Natural killer cell treated with Interleukin-12 subunit alpha and Interleukin-12 subunit beta and Interleukin-15 and Interleukin-18, amount 100 ng/mL, for 72 hours (primary cell): ENCODE results near the gene CAMK1D. TPM values are rescaled to one million over a fixed set of nuclear protein-coding genes. Genes with fewer than 3 reads are reported as not detected.

Source experiments
- ATAC-seq, 2 donors: fragments of 150-1000 bp; cut with Tn5 transposase in 1 of 2; sonication (Bioruptor Pico), chemical (Tn5 transposase) in 1 of 2; 2 replicates each; pipeline ENCODE4 v1.10.0; 2021
- DNase-seq: peaks from one replicate; pipeline ENCODE4 v3.0.0; 2022; ENCODE audit warnings: low spot score
- H3K27ac Mint-ChIP-seq, 2 donors: 1 replicate in 1 of 2; 2 replicates in 1 of 2; pipeline ENCODE4 v1.8.0; 2022; ENCODE audit warnings: mixed read lengths in 2 of 2, mild to moderate bottlenecking in 1 of 2, moderate library complexity in 1 of 2
- H3K27me3 Mint-ChIP-seq, 2 donors: 1 replicate in 1 of 2; 2 replicates in 1 of 2; pipeline ENCODE4 v1.8.0; 2022; ENCODE audit warnings: mixed read lengths in 2 of 2
- H3K36me3 Mint-ChIP-seq: one replicate; pipeline ENCODE4 v1.8.0; 2022; ENCODE audit warnings: mixed read lengths
- H3K4me1 Mint-ChIP-seq, 2 donors: 1 replicate in 1 of 2; 2 replicates in 1 of 2; pipeline ENCODE4 v1.8.0; 2022; ENCODE audit warnings: low read depth in 2 of 2, mixed read lengths in 2 of 2, mild to moderate bottlenecking in 1 of 2
- H3K4me3 Mint-ChIP-seq: one replicate; pipeline ENCODE4 v1.8.0; 2022; ENCODE audit warnings: mixed read lengths
- H3K9me3 Mint-ChIP-seq: 2 replicates; pipeline ENCODE4 v1.8.0; 2022; ENCODE audit warnings: mixed read lengths
- total RNA-seq, 2 donors: library from RNA; stranded (reverse); gene quantifications; one replicate each; pipeline ENCODE4 v1.2.3, GENCODE V29; 2022

The CAMK1D gene
- total RNA-seq, 2 donors from 2014 or later = 16.3 to 36.9 TPM

DNA sequence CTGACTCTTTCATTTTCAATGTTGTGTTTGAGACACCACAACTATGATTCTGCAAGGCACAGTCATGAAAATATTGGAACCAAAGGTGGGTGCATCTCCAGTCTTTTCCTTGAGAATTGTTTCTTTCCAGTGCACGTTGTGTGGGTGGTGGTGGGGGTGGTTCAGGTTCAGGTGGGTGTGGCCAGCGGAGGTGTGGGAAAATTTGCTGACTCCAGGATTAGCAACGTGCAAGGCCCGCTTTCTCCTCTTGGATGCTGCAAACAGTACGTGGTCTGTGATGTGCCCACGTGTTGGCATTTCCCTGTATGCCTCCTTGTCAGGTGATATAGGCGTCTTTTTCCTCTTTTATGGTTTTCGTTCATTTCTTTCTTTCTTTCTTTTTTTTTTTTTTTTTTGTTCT lies 59.1 kb downstream of the CAMK1D start:
- no peak overlapping the region for H3K4me3 Mint-ChIP-seq
- DNase-seq = no peak
- ATAC-seq = no peak
- H3K27ac Mint-ChIP-seq = no peak overlapping the region
- peaks cover 3% of the 10 kb centered on the region for H3K9me3 Mint-ChIP-seq
- H3K4me1 Mint-ChIP-seq = peaks cover 34 to 37% of the 10 kb centered on the region in 2 donors
- peaks cover 5% of the 10 kb centered on the region for H3K36me3 Mint-ChIP-seq
- H3K27me3 Mint-ChIP-seq = no peaks in the 10 kb centered on the region

GRCh38 chr10:12409161-12409560 lies 59.8 kb downstream of the CAMK1D start:
- Mint-ChIP-seq H3K4me1 (peaks cover 36 to 38% of the 10 kb centered on the region in 2 donors), H3K9me3 (peaks cover 4% of the 10 kb centered on the region), H3K36me3 (peaks cover 7% of the 10 kb centered on the region), H3K27ac (no peak overlapping the region), H3K4me3 (no peak overlapping the region), H3K27me3 (no peaks in the 10 kb centered on the region)
- ATAC-seq (no peak), DNase-seq (no peak)

DNA sequence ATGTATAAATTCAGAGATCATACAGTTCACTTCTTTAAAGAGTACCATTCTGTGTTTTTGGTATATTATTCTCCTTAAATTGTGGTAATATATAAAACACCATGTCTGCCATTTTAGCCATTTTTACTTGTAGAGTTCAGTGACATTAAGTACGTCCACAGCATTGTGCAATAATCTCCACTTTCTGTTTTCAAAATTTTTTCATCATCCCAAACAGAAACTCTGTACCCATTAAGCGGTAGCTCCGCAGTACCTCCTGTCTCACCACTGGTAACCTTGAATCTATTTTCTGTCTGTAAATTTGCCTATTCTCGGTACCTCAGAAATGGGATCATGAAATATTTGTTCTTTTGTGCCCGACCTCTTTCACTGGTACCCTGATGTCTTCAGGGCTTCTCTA lies 60.3 kb downstream of the CAMK1D start:
- DNase-seq (no peak), ATAC-seq (no peak)
- peaks cover 7% of the 10 kb centered on the region for H3K36me3 Mint-ChIP-seq
- no peaks in the 10 kb centered on the region for H3K27me3 Mint-ChIP-seq
- H3K9me3 Mint-ChIP-seq = peaks cover 4% of the 10 kb centered on the region
- H3K4me3 Mint-ChIP-seq = no peak overlapping the region
- no peak overlapping the region for H3K27ac Mint-ChIP-seq
- H3K4me1 Mint-ChIP-seq = peaks cover 31 to 38% of the 10 kb centered on the region in 2 donors

GRCh38 chr10:12412666-12413368 lies 63.5 kb downstream of the CAMK1D start:
- Mint-ChIP-seq H3K27me3 (no peaks in the 10 kb centered on the region), H3K27ac (peak overlapping the region in 1 of 2 donors; percentile 11), H3K4me3 (peak overlapping the region; percentile 1)

DNA sequence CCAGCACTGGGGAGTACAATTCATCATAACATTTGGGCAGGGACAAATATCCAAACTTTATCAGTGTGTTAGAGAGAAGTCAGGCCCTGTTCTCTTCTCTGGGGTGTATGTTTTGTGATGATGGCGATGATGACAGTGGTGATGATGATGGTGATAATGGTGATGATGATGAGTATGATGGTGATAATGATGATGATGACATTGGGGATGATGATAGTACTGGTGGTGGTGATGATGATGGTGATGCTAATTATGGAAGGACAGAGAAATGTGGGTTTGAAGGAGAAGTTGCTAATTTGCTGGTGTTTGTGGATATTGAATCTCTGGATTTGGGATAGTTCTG lies 64.0 kb downstream of the CAMK1D start:
- Mint-ChIP-seq H3K27ac (peak overlapping the region in 1 of 2 donors; percentile 11), H3K4me3 (peak overlapping the region; percentile 1)

More at GRCh38 chr10:12412666-12413368, 63.5 kb downstream of the CAMK1D start:
- peak; percentile 94 for ATAC-seq
- peaks cover 4% of the 10 kb centered on the region for H3K9me3 Mint-ChIP-seq
- H3K4me1 Mint-ChIP-seq = peaks cover 23% of the 10 kb centered on the region in 2 donors
- H3K36me3 Mint-ChIP-seq = peaks cover 7% of the 10 kb centered on the region
- DNase-seq = peak; percentile 80

GRCh38 chr10:12414278-12414989 lies 65.1 kb downstream of the CAMK1D start:
- H3K4me1 Mint-ChIP-seq = peaks cover 29 to 30% of the 10 kb centered on the region in 2 donors
- peaks cover 7% of the 10 kb centered on the region for H3K36me3 Mint-ChIP-seq

More for the DNA sequence above, 64.0 kb downstream of the CAMK1D start:
- peaks cover 7% of the 10 kb centered on the region for H3K36me3 Mint-ChIP-seq
- H3K4me1 Mint-ChIP-seq = peaks cover 23 to 25% of the 10 kb centered on the region in 2 donors
- no peak for DNase-seq
- H3K9me3 Mint-ChIP-seq = peaks cover 4% of the 10 kb centered on the region
- H3K27me3 Mint-ChIP-seq = no peaks in the 10 kb centered on the region
- ATAC-seq = peak in 1 of 2 donors; percentile 69

GRCh38 chr10:12416344-12417050 lies 67.2 kb downstream of the CAMK1D start:
- Mint-ChIP-seq H3K4me1 (peaks cover 24 to 27% of the 10 kb centered on the region in 2 donors), H3K4me3 (no peak overlapping the region), H3K27me3 (no peaks in the 10 kb centered on the region), H3K27ac (no peak overlapping the region), H3K36me3 (peaks cover 7% of the 10 kb centered on the region), H3K9me3 (peaks cover 4% of the 10 kb centered on the region)
- ATAC-seq (no peak), DNase-seq (no peak)

More at GRCh38 chr10:12414278-12414989, 65.1 kb downstream of the CAMK1D start:
- Mint-ChIP-seq H3K27ac (no peak overlapping the region), H3K9me3 (peaks cover 4% of the 10 kb centered on the region), H3K4me3 (no peak overlapping the region), H3K27me3 (no peaks in the 10 kb centered on the region)
- DNase-seq (no peak), ATAC-seq (no peak)

DNA sequence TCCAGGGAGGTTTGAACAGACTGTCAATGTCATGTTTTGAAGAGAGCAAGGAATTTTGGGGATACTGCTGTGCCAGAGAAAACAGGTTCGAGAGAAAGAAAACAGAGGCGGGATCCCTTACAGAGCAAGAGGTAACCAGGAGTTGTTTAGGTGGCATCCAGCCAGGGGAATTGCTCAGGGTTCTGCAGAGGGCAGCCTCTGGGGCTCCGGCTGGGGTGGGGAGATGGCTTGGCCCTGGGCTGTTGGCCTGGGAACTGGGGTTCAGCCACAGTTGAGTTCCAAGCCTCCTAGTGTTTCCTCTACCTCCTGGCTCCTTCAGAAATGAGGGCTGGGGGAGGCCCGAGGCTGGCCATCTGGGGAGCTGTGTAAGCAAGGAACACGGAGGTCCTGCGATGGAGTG lies 68.0 kb downstream of the CAMK1D start:
- H3K4me3 Mint-ChIP-seq = no peak overlapping the region
- H3K27me3 Mint-ChIP-seq = no peaks in the 10 kb centered on the region
- peaks cover 28 to 30% of the 10 kb centered on the region in 2 donors for H3K4me1 Mint-ChIP-seq
- DNase-seq = no peak
- no peak for ATAC-seq
- H3K27ac Mint-ChIP-seq = peak overlapping the region in 1 of 2 donors; percentile 11
- peaks cover 4% of the 10 kb centered on the region for H3K9me3 Mint-ChIP-seq
- H3K36me3 Mint-ChIP-seq = peaks cover 7% of the 10 kb centered on the region

- ATAC-seq = no peak
- Mint-ChIP-seq H3K4me3 (no peak overlapping the region), H3K4me1 (peaks cover 27% of the 10 kb centered on the region in 2 donors), H3K9me3 (peaks cover 4% of the 10 kb centered on the region), H3K27me3 (no peaks in the 10 kb centered on the region), H3K36me3 (peaks cover 7% of the 10 kb centered on the region), H3K27ac (no peak overlapping the region)
- DNase-seq = no peak
These were observed 68.7 kb downstream of the CAMK1D start for GRCh38 chr10:12418000-12418399.

DNA sequence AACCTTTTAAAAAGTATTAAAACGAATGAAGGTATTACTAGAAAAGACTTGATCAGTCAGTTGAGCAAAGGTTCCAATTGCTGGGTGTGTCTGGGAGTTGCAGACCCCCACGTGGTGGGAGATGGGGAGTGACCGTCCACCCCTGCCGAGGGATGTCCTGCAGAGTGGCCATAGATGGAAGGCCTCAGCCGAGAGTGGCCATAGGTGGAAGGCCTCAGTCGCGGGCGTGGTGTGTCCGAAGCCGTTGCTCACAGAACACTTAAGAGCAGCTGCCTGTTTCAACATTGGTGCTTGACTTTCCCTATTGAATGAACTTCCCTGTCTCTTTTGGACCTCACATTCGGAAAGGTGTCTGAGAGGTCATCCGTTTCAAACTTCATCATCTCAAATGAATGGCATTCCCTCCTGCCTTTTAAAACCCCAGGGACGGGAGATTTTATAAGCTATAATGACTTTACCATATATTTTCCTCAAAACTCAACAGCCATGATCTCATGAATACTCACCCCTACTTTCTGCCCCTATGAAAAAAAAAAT lies 69.4 kb downstream of the CAMK1D start:
- Mint-ChIP-seq H3K27ac (peak overlapping the region in 1 of 2 donors; percentile 33), H3K9me3 (no peaks in the 10 kb centered on the region), H3K4me3 (no peak overlapping the region), H3K36me3 (no peaks in the 10 kb centered on the region), H3K4me1 (peaks cover 20 to 21% of the 10 kb centered on the region in 2 donors), H3K27me3 (no peaks in the 10 kb centered on the region)
- ATAC-seq (no peak), DNase-seq (no peak)

DNA sequence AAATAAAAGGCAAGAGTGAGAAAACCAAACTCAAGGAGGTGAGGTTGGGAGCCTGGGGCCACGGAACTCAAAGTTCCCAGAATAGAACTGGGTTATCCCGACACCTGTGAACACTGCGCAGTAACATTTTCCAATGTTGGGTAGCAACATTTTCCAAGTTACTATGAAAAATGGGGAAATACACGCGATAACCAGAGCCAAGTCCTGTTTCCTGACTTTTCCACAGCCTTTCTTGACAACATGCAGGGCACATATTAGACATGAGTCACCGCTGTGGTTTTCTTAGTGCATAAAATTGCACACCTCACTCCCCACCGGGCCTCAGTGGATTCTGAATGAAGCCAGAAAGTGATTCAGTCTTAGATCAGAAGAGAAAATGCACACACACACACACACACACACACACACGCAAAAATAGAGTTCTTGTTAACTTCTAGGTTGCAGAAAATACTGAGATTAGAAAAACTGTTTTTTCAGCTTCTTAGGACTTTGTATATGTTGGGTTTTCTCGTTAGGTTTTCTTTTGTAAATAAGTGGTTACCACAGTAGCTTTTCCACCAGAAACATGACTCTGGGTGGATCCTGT lies 70.0 kb downstream of the CAMK1D start:
- Mint-ChIP-seq H3K27ac (peak overlapping the region in 1 of 2 donors; percentile 33), H3K4me1 (peaks cover 20 to 26% of the 10 kb centered on the region in 2 donors), H3K9me3 (no peaks in the 10 kb centered on the region), H3K27me3 (no peaks in the 10 kb centered on the region), H3K4me3 (no peak overlapping the region), H3K36me3 (no peaks in the 10 kb centered on the region)
- ATAC-seq = peak; percentile 68 to 74
- DNase-seq = no peak

GRCh38 chr10:12420530-12421120 lies 71.3 kb downstream of the CAMK1D start:
- Mint-ChIP-seq H3K36me3 (no peaks in the 10 kb centered on the region), H3K27me3 (no peaks in the 10 kb centered on the region), H3K4me3 (no peak overlapping the region), H3K9me3 (no peaks in the 10 kb centered on the region), H3K27ac (no peak overlapping the region), H3K4me1 (peaks cover 20 to 37% of the 10 kb centered on the region in 2 donors)
- no peak for DNase-seq
- ATAC-seq = no peak

DNA sequence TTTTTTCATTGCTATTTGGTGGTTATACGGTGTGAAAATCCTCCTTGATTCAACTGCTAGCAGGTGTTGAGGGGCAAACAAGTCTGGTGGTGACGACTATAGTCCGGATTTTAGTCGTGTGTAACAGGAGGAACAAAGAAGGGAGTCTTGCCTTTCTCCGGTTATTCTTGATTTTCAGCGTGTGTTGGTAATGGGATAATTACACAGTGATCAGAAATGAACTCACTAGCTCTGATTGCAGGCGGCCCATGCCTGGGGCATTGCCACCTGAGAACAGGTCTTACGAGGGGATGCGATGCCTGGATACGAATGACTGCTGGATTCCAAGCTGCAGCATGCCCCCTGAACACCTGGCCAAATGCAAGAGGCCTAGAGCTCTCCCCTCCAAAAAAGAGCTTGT lies 72.8 kb downstream of the CAMK1D start:
- no peak for DNase-seq
- ATAC-seq = no peak
- Mint-ChIP-seq H3K9me3 (no peaks in the 10 kb centered on the region), H3K27me3 (no peaks in the 10 kb centered on the region), H3K27ac (no peak overlapping the region), H3K36me3 (no peaks in the 10 kb centered on the region), H3K4me1 (peaks cover 16 to 35% of the 10 kb centered on the region in 2 donors), H3K4me3 (no peak overlapping the region)
